GM23338 (cell line): ENCODE data around the gene BNIP5.

Experiments
- CREB1 ChIP-seq: fragments of 250-450 bp; sonication (Bioruptor Pico); IDR thresholded peaks from 2 replicates; pipeline ENCODE4 v1.5.0; 2020; ENCODE audit warnings: low read depth, mild to moderate bottlenecking, moderate library complexity
- EZH2 ChIP-seq: fragments of 200-600 bp; sonication (generic); IDR thresholded peaks from one replicate; pipeline ENCODE4 v1.8.0; 2017; ENCODE audit warnings: antibody characterized with exemption, mild to moderate bottlenecking, low read depth; ENCODE audit not compliant: unreplicated experiment
- EZH2phosphoT487 ChIP-seq: fragments of 200-600 bp; sonication (generic); IDR thresholded peaks from one replicate; pipeline ENCODE4 v1.8.1; 2018; ENCODE audit warnings: antibody characterized with exemption; ENCODE audit not compliant: unreplicated experiment
- JUNB ChIP-seq: IDR thresholded peaks from one replicate; pipeline ENCODE4 v1.6.1; 2016; ENCODE audit warnings: antibody characterized with exemption; ENCODE audit not compliant: unreplicated experiment
- NANOG ChIP-seq: IDR thresholded peaks from 2 replicates; pipeline ENCODE4 v1.6.1; 2016; ENCODE audit warnings: antibody characterized with exemption, borderline replicate concordance
- POLR2AphosphoS5 ChIP-seq: IDR thresholded peaks from 2 replicates; pipeline ENCODE4 v1.6.1; 2016; ENCODE audit warnings: antibody characterized with exemption, low read depth
- STAT1 ChIP-seq: IDR thresholded peaks from one replicate; pipeline ENCODE4 v1.6.1; 2016; ENCODE audit warnings: antibody characterized with exemption; ENCODE audit not compliant: unreplicated experiment
- ZNF331 ChIP-seq: fragments of 250-450 bp; sonication (Bioruptor Pico); IDR thresholded peaks from 2 replicates; pipeline ENCODE4 v1.5.0; 2020; ENCODE audit warnings: low read depth, mild to moderate bottlenecking, moderate library complexity
- TF ChIP-seq, protein P1 (sequence below), 2 experiments: fragments of 200-600 bp in 1 of 2; sonication (generic) in 1 of 2; conservative IDR thresholded peaks; 2 replicates each; pipeline versions ENCODE4 v1.5.1 to v1.6.1; 2016 to 2017; ENCODE audit warnings: antibody characterized with exemption in 2 of 2, low read depth in 2 of 2, mild to moderate bottlenecking in 2 of 2, moderate library complexity in 1 of 2
- TF ChIP-seq, protein P2 (sequence below): IDR thresholded peaks from one replicate; pipeline ENCODE4 v1.6.1; 2018; ENCODE audit warnings: antibody characterized with exemption; ENCODE audit not compliant: unreplicated experiment
- TF ChIP-seq, protein P3 (sequence below): IDR thresholded peaks from 2 replicates; pipeline ENCODE4 v1.6.1; 2016; ENCODE audit warnings: antibody characterized with exemption

DNA sequence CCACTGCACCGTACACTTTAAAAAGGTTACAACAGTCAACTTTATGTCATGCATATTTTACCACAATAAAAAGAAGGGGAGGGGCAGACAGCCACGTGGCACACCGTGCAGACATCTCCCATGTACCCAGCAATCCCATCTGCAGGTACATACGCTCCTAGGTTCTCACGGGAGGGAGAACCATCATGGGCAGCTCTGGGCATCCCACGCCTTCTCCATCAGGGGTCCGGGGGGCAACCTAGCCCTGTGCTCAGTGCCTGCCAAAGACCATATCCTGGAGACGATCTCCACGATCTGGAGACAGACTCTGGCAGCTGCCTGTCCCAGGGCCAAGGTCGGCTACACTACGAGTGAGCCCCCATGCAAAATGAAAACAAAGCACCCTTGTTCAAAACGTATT lies 2.5 kb upstream of the BNIP5 start:
- TF ChIP-seq, protein P1, sequence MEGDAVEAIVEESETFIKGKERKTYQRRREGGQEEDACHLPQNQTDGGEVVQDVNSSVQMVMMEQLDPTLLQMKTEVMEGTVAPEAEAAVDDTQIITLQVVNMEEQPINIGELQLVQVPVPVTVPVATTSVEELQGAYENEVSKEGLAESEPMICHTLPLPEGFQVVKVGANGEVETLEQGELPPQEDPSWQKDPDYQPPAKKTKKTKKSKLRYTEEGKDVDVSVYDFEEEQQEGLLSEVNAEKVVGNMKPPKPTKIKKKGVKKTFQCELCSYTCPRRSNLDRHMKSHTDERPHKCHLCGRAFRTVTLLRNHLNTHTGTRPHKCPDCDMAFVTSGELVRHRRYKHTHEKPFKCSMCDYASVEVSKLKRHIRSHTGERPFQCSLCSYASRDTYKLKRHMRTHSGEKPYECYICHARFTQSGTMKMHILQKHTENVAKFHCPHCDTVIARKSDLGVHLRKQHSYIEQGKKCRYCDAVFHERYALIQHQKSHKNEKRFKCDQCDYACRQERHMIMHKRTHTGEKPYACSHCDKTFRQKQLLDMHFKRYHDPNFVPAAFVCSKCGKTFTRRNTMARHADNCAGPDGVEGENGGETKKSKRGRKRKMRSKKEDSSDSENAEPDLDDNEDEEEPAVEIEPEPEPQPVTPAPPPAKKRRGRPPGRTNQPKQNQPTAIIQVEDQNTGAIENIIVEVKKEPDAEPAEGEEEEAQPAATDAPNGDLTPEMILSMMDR (conservative IDR thresholded peaks at IDR 0.05; ENCODE audit: low read depth in 2 of 2): no peak
- TF ChIP-seq, protein P2, sequence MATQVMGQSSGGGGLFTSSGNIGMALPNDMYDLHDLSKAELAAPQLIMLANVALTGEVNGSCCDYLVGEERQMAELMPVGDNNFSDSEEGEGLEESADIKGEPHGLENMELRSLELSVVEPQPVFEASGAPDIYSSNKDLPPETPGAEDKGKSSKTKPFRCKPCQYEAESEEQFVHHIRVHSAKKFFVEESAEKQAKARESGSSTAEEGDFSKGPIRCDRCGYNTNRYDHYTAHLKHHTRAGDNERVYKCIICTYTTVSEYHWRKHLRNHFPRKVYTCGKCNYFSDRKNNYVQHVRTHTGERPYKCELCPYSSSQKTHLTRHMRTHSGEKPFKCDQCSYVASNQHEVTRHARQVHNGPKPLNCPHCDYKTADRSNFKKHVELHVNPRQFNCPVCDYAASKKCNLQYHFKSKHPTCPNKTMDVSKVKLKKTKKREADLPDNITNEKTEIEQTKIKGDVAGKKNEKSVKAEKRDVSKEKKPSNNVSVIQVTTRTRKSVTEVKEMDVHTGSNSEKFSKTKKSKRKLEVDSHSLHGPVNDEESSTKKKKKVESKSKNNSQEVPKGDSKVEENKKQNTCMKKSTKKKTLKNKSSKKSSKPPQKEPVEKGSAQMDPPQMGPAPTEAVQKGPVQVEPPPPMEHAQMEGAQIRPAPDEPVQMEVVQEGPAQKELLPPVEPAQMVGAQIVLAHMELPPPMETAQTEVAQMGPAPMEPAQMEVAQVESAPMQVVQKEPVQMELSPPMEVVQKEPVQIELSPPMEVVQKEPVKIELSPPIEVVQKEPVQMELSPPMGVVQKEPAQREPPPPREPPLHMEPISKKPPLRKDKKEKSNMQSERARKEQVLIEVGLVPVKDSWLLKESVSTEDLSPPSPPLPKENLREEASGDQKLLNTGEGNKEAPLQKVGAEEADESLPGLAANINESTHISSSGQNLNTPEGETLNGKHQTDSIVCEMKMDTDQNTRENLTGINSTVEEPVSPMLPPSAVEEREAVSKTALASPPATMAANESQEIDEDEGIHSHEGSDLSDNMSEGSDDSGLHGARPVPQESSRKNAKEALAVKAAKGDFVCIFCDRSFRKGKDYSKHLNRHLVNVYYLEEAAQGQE: no peak
- TF ChIP-seq POLR2AphosphoS5: no peak
- TF ChIP-seq EZH2: no peak
- TF ChIP-seq ZNF331 (CRISPR knock-in tag): no peak
- TF ChIP-seq EZH2phosphoT487: no peak
- TF ChIP-seq JUNB: no peak
- TF ChIP-seq NANOG: no peak
- TF ChIP-seq, protein P3, sequence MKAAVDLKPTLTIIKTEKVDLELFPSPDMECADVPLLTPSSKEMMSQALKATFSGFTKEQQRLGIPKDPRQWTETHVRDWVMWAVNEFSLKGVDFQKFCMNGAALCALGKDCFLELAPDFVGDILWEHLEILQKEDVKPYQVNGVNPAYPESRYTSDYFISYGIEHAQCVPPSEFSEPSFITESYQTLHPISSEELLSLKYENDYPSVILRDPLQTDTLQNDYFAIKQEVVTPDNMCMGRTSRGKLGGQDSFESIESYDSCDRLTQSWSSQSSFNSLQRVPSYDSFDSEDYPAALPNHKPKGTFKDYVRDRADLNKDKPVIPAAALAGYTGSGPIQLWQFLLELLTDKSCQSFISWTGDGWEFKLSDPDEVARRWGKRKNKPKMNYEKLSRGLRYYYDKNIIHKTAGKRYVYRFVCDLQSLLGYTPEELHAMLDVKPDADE: no peak
- no peak for TF ChIP-seq CREB1 (CRISPR knock-in tag)
- no peak for TF ChIP-seq STAT1
